Cortex of kidney (tissue), 1 donor: ENCODE measurements around the gene GSK3A.

Experiments
- DNase-seq: peaks from one replicate; lab custom pipeline; 2025; lab: John Stamatoyannopoulos, UW

The GSK3A gene

GRCh38 chr19:42280815-42281145 lies 38.4 kb upstream of the GSK3A start:
- DNase-seq = no peak

- peak; percentile 43 for DNase-seq
Measured at GRCh38 chr19:42279902-42280814, 37.8 kb upstream of the GSK3A start.

GRCh38 chr19:42279155-42279901 lies 36.9 kb upstream of the GSK3A start:
- DNase-seq = no peak

- no peak for DNase-seq
Measured at GRCh38 chr19:42278452-42279154, 36.2 kb upstream of the GSK3A start.

- no peak for DNase-seq
Measured at GRCh38 chr19:42277821-42278451, 35.5 kb upstream of the GSK3A start.

- no peak for DNase-seq
Measured at GRCh38 chr19:42276821-42277220, 34.4 kb upstream of the GSK3A start.

- no peak for DNase-seq
Measured at GRCh38 chr19:42276284-42276683, 33.9 kb upstream of the GSK3A start.

- DNase-seq = no peak
Measured at GRCh38 chr19:42275517-42275916, 33.1 kb upstream of the GSK3A start.

GRCh38 chr19:42275103-42275502 lies 32.7 kb upstream of the GSK3A start:
- DNase-seq = no peak

- DNase-seq = no peak
Measured at GRCh38 chr19:42274065-42274682, 31.8 kb upstream of the GSK3A start.

- DNase-seq = no peak
Measured at GRCh38 chr19:42273407-42274064, 31.1 kb upstream of the GSK3A start.

GRCh38 chr19:42272989-42273406 lies 30.6 kb upstream of the GSK3A start:
- DNase-seq = no peak

GRCh38 chr19:42272535-42272897 lies 30.1 kb upstream of the GSK3A start:
- DNase-seq = no peak

GRCh38 chr19:42271861-42272534 lies 29.6 kb upstream of the GSK3A start:
- no peak for DNase-seq

GRCh38 chr19:42271045-42271419 lies 28.6 kb upstream of the GSK3A start:
- DNase-seq = no peak

GRCh38 chr19:42270346-42271044 lies 28.1 kb upstream of the GSK3A start:
- no peak for DNase-seq

GRCh38 chr19:42269478-42270345 lies 27.3 kb upstream of the GSK3A start:
- DNase-seq = no peak

GRCh38 chr19:42268704-42269477 lies 26.5 kb upstream of the GSK3A start, which contains the start of gene CIC:
Gene CIC, plus strand, starts transcription at chr19:42269252. Its CDS starts 2,532 bp downstream, at chr19:42271784.
- peak; percentile 63 for DNase-seq
